DND-41 (cell line): ENCODE results near the gene FAM110A.

ENCODE experiments used
- CTCF ChIP-seq: IDR thresholded peaks from 2 replicates; pipeline ENCODE4 v1.5.1; 2012; ENCODE audit warnings: borderline replicate concordance, low read length, moderate library complexity, mild to moderate bottlenecking; ENCODE audit not compliant: poor library complexity, severe bottlenecking; ENCODE audit errors: extremely low read depth
- EZH2 ChIP-seq: IDR thresholded peaks from 3 replicates; pipeline ENCODE4 v1.6.1; 2012; ENCODE audit warnings: borderline replicate concordance, low read depth, mild to moderate bottlenecking, moderate library complexity, low read length, inconsistent platforms; ENCODE audit not compliant: severe bottlenecking

DNA sequence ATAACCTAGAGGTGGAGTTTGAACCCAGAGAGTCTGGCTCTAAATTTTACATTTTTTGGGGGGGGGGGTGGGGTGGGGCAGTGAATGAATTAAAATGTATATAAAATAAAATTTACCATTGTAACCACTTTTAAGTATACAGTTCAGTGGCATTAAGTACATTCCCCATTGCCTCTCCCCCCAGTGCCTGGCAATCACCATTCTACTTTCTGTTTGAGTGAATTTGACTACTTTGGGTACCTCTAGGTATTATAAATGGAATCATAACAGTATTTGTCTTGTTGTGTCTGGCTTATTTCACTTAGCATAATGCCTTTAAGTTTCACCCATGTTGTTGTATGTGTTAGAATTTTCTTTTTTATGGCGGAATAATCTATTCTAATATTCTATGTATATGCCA, 2.7 kb downstream of the FAM110A start:
- TF ChIP-seq CTCF (no peak), EZH2 (no peak)
